HG03575 (cell line): ENCODE measurements around the gene AKNA.

ENCODE experiments used
- ATAC-seq: cut with Tn5 transposase; IDR thresholded peaks from one replicate; pipeline ENCODE4 v1.9.1; 2021; ENCODE audit not compliant: unreplicated experiment, insufficient number of reproducible peaks, low FRiP score; ENCODE audit errors: extremely low read depth

The AKNA gene

DNA sequence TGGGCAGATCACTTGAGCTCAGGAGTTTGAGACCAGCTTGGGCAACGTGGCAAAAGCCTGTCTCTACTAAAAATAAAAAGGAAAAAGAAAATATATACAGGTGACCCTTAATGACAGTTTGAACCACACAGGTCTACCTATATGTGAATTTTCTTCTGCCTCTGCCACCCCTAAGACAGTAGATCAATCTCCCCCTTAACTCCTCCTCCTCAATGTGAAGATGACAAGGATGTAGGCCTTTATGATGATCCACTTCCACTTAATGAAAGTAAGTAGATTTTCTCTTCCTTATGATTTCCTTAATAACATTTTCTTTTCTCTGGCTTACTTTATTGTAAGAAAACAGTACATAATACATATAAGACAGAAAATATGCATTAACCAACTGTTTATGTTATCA is 3.4 kb downstream of the AKNA start:
- no peak for ATAC-seq

DNA sequence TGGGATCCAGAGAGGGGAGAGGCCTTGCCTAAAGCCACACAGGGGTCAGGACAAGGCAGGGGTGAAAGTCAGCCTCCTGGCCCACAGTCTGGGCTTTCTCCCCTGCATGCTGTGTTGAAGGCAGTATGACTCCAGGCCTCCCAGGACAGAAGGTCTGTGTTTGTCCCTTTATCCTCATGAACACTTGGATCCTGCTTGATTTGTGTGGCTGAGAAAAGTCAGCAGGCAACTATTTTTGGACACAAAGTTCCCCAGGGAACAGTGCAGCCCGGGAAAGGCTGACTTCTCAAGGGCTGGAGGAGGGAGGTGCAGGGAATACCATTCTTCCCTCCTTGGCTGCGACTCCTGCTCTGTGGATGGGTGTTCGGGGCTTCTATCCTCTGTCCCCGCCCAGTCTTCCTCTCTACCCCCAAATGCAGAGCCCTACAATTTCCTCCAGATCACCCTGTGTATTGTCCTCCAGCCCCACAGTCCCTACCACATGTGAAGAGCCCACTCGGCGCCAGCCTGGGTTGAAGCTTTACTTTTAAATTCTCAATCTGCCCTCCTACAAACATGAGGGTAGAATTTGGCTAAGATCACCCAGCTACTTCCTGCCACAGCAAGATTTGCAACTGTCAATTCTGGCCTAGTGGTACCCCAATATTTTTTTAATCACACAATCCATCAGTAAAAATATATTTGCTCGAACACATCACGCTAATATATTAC is 4.1 kb downstream of the AKNA start:
- no peak for ATAC-seq

DNA sequence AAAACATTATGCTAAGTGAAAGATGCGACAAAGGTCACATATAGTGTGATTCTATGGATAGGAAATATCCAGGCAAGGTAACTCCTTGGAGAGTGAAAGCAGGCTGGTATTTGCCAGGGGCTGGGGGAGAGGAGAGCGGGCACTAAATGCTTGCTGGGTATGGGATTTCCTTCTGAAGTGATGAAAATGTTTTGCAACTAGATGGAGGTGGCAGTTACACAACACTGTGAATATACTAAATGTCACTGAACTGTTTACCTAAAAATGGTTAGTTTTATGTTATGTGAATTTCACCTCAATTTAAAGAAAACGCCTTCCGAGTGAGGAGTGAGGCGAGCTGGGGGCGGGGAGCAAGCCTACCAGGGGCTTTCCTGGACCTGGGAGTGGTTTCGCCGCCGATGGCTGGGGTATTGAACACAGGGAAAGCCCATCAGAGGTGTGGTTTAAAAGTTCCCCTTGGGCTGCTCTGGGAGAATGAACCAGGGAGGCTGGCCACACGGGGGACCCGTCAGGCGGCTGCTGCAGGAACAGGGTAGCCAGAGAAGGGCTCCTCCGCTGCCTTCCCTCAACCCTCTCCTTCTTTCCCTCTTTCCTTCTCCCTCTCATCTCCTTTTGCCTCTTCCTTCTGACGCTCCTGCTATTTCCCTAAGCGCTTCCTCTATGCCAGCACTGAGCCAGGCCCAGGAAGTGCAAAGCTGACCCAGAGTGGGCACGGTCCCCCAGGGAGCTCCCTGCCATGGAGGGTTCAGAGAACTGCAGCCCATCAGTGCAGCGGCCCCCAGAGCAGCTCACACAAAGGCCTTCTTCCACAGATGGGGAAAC is 4.9 kb downstream of the AKNA start:
- ATAC-seq, result no peak

DNA sequence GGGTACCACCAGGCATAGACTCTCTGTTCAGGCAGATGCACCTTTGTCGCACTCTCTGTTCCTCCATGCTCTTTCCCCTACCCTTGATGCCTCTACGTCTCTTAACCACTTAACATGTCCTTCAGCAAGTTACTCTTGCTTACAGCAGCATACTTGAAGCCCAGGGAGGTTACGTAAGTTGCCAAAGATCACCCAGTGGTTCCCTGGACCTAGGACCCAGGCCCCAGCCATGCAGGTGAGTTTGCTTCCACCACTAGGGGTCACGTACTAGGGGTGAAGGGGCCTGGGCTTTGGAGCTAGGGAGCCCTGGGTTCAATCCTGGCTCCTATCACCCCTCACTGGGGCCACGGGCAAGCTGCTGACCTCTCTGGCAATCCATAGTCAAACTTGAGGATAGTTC is 8.9 kb downstream of the AKNA start:
- no peak for ATAC-seq

DNA sequence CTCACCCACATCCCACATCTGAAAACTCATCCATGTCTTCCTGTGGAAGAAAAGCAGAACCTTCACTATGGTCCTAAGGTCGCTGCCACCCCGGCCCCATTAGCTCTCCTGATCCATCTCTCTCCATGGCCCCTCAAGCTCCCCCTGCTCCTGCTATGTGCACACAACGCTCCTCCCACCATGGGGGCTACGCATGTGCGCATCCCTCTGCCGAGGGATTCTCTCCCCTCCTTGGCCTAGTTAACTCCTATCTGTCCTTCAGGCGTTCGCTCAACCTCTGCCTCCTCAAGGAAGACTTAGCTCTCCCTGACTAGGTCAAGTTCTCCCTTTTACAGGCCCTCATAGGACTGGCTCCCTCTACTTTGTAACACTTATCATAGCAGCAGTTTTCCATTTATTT is 9.8 kb downstream of the AKNA start:
- ATAC-seq, result no peak

DNA sequence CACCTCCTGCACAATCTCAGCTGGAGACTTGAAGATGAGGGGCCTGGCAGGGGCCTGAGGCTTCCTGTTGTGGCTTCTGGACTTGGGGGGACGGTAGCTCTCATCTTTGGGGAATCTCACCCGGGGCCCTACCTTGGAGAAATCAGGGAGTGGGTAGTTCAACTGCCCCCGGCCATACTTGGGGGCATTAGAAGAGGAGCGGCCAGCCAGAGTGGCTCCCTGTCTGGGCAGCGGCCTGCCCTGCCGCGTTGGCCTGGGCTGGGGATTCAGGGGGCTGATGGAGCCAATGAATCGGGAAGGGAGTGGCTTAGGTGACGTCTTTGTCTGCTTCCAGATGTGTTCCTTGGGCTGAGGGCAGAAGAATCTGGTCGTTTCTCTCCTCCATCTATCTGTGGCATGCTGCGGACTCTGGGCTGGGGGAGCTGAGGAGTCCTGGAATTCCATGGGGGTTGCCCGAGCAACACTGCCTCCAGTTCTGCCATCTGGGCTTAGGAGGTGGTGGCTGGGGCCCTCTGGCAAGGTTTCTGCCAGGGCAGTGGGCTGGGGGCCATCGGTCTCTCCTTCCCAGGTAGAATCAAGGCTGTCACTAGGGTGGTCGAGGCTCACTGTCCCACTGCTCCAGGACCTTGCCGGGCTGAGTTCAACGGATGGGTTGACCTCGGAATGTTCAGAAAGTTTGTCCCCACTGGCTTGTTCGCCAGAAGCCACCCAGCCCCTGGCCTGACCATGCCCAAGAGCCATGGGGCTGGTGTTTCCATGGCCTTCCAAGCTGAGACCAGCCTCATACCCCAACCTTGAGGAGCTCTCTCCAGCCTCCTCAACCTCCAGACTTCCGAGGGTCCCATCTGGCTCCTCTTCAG is 11.0 kb downstream of the AKNA start:
- ATAC-seq, result no peak

DNA sequence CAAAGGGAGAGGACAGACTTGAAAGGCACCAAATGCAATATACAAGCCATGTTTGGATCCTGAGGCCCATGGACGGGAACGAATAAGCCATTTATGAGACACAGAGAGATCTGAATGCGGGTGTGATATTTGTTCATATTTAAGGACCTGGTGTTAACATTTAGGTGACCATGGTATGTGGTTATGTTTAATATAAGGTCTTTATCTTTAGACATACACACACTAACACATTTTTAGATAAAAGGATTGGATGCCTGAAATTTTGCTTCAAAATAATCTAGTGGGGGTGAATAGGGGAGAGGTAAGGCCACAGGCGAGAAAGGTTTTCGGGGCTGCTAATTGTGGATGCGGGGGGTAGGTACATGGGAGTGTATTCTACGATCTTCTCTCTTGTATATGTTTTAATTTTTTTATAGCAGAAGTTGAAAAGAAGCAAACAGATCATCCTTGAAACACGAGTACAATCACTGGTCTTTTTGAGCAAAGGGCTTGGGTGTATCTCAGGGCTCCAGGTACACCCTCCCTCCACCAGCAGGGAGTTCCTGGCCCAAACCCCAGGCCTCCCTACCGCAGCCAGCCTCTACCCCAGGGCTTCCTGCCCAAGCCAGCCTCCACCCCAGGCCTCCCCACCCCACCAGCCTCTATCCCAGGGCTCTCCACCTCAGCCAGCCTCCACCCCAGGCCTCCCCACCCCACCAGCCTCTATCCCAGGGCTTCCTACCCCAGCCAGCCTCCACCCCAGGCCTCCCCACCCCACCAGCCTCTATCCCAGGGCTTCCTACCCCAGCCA is 12.2 kb downstream of the AKNA start:
- no peak for ATAC-seq

DNA sequence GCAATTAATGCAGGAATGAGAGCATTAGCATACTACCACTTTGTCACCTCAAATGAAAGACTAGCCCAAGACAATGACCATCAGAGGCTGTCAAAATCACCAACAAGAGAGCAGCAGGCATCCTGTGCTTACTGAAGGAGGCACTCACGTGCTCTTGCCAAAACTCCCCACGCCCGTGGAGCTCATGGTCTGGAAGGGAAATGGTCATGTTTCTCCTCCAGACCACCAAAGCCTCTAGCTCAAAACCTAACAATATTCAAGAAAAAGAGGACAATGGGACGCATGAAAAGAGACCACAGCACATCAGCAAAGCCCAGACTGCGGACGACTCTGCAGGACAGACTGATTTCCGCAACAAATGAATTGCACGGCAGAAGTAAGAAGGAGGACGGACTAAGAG is 12.8 kb downstream of the AKNA start:
- ATAC-seq, result no peak

DNA sequence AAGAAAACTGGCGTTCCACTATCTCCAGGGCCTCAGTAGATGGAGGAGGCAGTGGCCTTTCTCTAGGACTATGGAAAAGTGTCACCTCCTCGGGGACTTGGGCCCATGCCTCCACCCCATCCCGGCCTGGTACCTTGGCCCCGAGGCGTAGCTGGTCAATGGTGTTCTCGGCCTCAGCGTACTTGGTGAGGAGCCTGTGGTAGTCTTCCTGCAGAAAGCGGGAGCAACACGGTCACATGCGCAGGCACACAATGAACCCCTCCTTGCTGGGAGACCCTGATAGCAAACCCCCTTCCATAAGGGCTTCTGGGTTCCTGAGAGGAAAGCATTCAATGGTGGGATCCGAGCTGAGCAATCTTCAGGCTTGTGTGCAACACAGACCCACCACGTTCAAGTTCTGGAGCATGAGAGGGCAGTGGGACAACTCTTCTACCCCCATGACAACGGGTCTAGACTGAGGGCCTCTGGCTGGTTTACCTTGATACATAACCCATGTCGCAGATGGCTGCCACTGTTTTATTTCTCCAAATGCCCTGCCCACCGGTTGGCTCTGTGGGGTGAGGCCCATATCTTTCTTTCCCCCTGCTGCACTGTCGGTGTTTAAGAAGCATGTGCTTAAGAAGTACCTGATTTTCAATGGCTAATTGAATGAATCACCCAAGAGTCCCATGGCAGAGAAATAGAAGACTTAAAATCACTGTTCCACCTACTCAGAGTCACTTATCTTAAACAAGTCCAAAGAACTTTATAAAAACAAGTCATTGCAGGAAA is 13.6 kb downstream of the AKNA start:
- no peak for ATAC-seq

DNA sequence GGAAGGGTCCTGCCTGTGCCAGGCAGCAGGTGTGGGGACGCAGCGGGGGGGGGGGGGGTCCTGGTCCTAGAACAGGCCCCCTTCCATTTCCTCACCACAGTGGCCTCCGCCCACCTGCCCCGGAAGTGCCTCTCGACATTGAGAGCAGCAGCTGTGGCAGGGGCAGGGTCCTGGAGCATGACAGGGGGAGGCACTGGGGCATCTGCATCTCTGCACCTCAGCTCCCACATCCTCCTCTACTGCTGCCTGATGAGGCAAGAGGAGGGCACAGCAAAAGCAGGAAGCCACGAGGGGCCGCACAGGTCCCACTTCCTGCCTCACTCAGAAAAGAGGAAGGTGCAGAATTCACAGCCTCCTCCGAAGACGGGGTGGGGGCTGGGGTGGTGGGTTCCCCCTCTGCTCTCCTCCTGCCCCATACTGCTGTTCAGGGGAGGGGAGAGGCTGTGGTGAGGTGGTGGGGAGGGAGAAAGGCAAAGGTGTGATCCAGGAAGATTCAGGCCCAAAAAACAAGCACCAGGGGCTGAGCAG is 14.8 kb downstream of the AKNA start:
- peak; percentile 70 for ATAC-seq

DNA sequence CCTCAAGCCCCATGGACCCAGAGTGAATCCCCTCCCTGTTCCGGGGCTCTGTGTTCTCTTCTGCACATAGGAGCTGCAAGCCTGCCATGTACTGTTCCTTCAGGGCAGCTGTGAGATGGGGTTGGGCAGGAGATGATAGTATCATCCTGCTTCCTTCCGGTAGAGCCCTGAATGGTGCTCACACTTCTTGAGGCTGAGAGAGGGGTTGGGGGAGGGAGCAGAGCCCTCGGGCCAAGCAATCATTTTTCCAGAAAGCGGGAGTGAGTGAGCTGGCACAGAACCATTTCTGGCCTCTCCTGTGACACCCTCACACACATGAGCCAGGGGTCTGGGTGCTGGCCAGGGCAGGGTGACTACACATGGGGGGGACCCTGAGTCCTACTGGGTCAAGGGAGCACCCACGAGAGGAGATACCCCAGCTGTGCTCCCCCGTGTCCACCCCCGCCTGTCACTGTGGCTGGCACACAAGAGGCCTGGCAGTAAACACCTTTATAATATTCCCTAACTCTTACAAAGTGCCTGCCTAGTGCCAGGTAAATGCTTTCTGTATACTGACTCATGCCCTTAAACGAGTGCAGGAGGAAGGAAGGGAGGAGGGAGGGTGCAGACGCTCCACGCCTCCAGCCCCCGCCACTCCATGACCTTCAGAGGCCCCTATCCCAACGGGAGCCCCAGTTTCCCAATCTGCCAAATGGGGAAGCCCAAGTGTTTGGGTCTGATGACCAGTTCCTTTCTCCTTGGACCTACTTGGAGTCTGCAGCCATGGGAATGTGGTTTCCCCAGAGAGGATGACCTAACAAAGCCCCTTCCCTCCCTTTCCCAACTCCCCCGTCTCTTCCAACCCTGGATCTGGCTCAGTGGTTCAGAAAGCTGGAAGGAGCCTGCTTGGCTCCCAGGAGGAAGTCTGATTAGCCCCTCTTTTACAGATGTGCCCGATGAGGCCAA is 15.5 kb downstream of the AKNA start:
- no peak for ATAC-seq

DNA sequence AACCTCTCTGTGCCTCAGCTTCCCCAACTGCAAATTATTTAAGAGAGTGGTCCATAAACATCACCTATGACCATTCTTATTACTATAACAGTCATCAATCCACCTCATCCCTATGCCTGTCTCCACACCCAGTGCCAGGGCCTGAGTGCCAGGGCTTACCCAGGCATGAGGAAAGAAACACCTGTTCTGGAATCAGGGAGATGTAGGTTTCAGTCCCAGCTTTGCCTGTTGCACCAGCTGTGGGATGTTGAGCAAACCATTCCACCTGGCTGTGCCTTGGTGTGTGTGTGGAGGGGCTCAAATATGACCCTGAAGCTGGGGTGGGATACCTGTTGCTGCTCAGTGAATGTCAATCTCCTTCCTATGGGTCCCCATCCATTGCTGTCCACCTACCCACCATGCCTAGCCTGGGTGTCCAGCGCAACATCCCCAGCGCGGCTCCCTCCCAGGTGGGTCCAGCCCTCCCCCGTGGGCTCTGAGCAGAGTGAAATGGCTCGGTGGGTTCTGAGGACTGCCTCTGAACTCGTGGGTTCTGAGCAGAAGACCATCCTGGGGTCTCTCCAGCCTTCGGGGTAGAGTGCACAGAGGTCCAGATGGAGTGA is 16.3 kb downstream of the AKNA start:
- no peak for ATAC-seq

DNA sequence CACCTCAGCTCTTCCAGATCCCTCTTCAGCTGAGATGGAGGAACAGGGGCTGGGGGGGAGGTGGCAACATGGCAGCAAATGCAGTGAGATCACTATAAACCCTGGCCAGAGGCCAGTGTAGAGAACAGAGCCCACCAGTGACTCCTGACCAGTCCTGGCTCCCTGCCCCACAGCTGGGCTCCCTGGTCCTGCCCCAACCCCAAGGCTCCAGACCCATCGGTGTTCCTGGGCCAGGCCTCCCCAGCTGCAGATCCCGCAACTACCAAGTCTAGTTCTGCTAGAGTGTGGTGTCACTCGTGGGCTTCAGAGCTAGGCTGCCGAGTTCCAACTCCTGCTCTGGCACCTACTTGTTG is 16.8 kb downstream of the AKNA start:
- ATAC-seq, result no peak

DNA sequence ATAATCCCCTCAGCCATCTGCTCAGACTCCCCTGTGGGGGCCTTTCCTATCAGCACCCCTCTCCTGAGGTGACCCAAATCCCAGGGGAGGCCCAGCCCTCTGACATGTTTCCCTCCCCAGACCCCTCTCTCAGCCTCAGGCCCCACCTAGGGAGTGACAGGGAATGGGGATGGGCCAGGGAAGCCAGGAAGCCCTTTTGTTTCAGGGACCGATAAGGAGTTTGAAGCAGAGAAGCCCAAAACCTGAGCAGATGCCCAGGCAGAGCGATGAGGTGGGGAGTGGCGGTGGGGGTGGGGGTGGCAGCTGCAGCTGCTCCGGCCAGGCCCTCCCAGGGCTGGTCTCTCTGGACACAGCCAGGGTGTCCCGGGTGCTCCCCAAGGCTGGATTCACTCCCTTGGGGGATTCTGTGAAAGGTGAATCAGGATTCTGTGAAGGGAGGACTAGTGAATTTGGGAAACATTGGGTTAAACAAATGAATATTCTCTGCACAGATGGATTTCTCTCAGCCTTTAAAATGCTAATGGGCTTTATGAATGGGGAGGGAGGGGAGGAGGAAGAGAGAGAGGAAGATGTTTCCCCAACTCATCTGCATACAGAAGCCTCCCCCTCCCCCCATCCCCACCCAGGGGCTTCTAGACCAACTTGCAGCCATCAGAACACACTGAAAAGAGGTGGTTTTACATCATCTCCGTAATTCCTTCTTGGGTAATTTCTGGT is 17.4 kb downstream of the AKNA start:
- ATAC-seq, result no peak

DNA sequence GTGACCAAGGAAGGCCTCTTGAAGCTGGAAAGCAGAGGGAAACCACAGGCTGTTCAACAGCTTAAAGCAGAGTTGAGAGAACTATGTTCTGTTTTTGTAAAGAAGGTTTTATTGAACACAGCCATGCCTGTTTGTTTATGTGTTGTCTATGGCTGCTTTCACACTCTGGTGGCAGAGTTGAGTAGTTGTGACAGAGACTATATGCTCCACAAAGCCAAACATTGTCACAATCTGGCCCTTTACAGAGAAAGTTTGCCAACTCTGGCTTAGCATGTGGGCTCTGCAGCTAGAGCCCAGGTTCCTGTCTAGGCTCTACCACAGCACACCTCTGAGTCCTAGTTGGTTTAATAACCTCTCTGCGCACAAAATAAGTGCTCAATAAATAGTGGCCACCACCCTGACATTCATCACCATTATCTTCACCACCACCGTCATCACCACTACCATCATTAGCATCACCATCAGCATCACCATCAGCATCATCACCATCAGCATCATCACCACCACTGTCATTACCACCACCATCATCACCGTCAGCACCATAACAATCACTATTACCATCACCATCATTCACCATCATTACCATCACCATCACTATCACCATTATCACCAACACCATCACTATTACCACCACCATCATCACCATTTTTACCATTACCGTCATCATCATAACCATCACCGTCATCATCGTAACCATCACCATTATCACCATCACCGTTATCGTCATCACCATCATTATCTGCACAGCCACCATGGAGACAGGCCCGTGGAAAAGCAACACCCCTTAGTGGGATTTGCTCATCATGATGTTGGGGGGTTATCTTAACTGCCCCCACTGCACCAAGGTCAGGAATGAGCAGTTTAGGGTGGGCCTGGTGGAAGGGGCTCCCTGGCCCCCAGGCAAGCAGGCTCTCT is 18.3 kb downstream of the AKNA start:
- no peak for ATAC-seq
